Nucleus accumbens (tissue), 56 donors: ENCODE measurements around the gene AGXT.

Source experiments
- DNase-seq, 56 donors: peaks; one replicate each; lab custom pipeline; 2025; lab: John Stamatoyannopoulos, UW

Gene AGXT

DNA sequence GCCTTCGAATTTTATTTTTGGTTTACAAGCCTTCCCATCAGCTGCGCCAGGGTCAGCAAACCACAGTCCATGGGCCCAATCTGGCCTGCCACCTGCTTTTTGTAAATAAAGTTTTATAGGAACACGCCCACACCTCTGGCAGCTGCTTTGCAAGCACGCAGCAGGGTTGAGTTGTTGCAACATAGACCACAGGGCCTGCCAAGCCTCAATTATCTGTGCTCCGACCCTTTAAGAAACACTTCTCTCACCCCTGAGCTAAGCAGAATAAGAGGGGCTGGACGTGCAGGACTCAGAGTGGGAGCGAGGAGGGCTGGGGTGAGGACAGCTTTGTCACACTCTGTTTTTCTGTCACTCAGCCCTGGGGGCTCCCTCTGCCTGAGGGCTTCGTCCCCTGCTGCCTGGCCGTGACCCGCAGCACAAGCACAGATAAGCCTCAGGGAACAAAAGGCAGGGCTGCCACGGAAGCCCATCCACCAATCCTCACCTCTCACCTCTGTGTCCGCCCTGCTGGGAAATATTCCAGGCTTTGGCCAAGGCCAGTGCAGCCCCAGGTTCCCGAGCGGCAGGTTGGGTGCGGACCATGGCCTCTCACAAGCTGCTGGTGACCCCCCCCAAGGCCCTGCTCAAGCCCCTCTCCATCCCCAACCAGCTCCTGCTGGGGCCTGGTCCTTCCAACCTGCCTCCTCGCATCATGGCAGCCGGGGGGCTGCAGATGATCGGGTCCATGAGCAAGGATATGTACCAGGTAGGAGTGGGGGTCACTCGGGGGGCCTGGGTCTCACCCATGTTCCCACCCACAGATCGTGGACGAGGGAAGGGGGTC is at the start of gene AGXT:
Gene AGXT (plus strand): TSS at position 539 of the 823 bp plus-strand sequence. CDS start 42 bp downstream, at position 581.
- no peak for DNase-seq

DNA sequence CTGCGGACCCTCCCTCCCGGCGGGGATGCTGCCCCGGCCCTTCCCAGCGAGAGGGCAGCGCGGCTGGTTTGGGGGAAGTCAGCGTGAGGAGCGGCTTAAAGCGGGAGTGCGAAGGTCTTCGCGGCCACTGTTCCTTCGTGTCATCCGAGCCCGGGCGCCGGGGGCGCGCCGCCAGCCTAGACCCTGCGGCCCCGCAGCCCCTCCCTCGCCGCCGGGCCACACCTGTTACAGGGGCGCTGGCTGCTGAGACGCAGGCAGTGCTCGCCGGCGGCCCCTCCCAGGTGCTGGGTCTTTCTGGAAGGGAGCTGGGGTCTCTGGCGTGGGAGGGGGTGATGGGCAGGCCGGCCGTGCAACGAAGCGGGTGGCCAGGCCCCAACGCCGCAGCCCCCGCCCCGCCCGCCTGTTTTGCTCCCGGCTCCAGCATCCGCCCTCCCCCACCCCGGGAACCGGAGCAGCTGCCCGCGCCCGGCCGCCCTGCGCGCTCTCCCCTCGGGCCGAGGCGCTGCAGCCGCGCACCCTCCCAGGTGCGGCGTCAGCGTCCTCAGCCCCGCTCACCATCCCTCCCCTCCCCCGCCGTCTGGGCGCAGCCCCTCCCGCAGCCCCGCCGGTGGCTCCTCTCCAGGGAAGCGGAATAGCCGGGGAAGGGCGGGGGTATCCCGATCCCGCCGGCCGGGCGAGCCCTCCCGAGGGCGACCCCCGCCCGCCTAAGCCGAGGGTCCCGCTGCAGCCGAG is 49.3 kb upstream of the AGXT start:
- peak in 12 of 56 donors; percentile 43 to 74 (median 59) for DNase-seq

DNA sequence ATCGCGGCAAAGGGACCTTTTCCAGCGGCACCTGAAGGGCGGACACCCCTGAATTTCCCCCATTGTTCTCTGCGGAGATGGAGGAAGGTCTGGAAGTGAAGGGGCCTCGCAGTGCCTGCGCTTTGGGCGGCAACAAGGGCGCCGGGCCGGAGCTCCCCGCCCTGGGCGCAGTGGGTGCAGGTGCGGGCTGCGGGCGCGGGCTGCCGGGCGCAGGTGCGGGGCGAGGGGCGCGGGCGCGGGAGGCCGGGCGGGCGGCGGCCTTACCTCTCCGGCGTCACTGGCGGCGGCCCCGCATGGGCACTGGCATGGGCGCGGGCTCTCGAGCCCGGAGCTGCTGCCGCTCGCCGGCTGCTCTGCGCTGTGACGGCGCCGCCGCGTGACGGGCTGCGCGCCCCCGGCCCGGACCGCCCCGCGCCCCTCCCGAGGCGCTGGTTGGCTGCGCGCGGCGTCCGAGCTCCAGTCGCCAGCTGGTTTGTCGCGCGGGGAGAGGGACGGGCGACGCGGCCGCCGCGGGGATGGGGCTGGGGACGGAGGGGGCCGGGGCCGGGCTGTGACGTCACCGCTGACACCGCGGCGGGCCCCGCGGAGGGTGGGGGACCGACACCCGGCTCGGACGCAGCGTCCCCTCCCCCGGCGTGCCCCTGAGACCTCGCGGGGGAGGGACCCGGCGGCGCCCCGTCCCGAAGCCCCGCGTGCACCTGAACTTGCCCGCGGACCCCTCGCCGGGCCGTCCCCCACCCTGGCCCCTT is 48.6 kb upstream of the AGXT start, which contains the start of gene KIF1A:
Gene KIF1A (minus strand): TSS at position 362 of the 749 bp plus-strand sequence. CDS start 22,467 bp downstream, outside the sequence.
- DNase-seq, result peak in 54 of 56 donors; percentile 45 to 95 (median 88)

DNA sequence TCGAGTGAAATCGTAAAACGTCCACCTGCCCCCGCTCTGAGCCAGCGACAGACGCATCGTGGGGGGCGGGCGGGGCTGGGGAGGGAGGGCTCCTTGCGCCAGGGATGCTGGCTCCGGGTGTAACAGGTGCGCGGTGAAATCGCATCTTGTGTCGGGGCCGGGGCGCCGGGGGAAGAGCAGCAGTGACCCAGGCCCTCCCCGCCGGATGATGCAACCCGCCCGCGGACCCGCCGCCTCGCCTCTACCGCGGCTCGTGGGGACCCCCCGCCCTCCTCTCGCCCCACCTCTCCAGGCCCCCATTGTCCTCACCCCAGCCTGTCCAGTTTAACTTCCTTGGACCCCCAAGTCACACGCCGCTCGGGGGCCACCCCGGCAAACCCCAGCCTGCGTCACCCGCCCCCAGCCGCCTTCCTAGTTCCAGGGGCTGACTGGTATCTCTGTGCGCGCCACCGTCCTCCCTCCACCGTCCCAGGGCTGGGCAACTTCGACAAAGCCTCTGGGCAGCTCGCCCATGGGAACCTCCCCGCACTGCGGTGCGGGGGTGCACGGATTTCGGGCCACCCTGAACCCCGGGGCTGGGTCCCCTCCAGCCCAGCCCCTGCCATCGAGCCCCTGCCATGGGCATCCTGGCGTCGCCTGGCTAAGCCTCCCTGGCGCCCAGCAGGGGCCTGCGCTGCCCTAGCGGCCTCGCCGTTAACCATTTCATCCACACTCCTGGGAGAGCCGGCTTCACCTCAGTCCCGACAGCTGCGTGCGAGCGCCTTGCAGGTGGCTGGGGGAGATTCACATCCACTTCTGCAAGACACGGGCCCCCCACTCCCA is 47.8 kb upstream of the AGXT start:
- DNase-seq, result peak in 39 of 56 donors; percentile 29 to 81 (median 66)

DNA sequence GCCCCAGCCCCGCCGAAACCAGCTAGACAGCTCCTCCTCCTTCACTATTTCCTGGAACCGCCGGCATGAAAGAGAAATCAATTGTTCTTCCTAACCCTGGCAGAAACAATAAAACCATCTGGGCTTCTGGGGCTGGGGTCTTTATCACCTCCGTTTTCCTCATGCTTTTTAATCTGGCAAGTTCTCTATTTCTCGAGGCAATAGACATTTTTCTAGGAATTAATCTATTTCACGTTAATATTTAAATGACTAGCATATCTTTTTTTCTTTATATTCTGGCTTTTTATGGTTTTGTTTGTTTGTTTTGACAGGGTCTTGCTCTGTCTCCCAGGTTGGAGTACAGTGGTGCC is 47.2 kb upstream of the AGXT start:
- no peak for DNase-seq

DNA sequence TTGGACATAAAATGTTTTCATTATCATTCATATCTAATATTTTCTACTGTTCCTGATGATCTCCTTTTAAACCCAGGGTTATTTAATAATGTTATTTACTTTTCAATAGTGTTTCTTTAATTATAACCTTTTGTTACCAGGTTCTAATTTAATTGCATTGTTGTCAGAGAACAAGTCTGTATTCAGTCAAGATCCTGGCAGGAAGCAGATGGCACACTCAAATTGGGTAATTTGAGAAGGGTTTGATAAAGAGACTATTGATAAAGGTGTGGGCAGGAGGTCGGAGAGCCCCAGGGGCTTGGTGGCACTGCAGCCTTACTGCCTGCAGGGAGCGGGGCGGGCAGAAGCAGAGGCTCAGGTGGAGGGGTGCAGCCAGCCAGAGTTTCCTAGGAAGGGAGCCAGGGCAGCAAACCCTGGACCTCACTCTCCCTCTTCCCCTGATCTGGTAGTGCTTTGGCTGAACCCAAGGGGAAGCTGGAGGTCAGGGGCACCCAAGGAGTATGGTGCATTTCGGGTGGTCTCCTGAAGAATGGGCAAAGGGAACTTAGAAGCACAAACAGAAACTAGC is 46.3 kb upstream of the AGXT start:
- DNase-seq, result no peak

DNA sequence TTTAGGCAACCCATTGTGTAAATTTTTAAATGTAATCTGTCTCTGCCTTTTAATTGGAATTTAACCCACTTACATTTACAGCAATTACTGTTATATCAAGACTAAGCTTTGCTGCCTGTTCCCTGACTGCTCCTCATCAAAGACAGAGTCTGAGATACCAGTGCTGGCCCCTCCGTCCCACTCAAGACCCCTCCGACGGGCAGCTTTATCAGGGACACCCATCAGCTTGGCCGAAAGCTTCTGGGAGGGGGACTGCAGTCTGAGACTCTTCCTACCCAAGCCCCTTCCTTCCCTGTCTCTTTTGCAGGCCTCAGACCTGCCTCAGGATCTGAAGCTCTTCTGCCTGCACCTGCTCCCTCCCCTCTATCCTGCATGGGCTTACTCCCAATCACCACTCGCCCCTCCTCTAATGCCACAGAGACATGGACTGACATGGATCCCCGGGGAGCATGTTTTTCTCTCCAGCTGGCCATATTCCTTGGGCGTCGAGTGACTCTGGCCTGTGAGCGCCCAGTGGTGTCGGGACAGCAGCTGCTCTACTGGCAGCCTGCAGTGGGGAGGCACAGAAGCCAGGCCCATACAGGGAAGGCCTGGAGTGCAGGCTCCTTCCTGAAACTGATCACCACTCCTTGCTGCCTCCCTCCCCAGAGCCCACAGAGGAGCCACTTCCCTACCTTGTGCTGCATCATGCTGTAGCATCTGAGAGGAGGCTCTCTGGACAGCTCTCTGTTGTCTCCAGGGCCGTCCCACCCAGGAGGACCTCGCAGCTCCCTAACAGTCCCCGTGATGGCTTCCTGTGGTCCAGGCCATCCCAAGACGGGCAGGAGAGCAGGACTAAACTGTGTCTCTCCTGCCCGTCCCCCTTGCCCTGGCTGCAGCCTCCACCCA is 44.9 kb upstream of the AGXT start:
- DNase-seq, result no peak

DNA sequence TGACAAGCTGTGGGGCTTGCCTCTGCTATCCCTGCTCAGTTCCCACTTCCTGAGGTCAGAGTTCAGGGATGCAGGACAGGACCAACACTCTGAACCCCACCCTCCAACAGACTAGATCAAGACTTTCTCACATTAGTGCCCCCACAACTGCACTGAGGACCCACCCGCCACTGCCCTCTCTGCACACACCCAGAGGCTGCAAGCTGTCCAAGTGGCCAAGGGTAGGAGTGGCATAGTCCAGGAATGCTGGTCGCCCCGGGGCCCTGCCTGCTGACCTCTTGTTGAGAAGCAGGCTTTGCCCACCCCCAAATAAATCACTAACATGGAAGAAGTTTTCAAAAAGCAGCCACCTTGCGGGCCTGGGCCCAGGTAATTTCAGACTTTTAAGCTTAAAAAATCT is 43.1 kb upstream of the AGXT start:
- DNase-seq, result no peak

DNA sequence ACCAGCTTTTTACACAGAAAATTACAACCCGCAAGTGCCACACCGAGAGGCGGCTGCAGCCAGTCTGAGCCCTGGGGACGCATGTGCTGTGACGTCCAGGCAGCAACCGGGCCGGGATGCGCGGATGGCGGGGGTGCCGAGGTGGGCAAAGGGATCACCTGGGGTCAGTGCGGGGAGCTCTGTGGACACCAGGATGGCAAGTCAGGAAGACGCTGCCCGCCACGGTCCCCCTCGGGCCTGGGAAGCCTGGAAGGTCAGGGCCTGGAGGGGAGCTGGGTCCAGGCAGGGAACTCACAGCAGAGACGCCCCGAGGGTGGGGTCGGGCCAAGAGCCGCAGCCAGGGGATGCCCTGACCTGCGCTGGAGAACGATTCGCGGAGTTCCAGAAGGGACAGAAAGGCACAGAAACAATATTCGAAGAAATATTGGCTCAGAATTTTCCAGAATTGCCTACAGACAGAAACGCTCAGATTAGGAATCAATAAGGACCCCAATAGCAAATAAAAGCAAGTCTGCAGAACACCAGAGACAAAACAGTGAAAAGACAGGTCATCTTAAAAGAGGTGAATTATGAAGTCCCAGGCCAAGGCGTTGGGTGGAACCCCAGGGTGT is 36.9 kb upstream of the AGXT start:
- no peak for DNase-seq

DNA sequence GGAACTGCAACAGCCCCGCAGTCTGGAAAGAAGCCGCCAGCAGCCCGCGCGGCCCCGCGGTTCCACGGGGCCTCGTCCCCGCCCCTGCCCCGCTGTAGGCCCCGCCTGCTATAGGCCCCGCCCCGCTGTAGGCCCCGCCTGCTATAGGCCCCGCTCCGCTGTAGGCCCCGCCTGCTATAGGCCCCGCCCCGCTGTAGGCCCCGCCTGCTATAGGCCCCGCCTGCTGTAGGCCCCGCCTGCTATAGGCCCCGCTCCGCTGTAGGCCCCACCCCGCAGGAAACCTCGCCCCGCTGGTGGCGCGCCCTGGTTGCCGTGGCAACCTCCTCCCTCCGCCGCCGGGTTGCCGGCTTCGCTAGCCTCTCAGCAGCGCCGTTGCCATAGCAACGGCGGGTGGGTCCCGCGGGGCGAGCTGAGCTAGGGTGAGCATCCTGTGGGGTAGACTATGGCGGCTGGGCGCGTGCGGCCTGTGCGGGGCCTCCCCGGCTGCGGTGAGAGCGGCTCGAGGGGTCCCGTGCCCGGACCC is 36.4 kb upstream of the AGXT start:
- DNase-seq, result peak; percentile 48 to 99 (median 93)

DNA sequence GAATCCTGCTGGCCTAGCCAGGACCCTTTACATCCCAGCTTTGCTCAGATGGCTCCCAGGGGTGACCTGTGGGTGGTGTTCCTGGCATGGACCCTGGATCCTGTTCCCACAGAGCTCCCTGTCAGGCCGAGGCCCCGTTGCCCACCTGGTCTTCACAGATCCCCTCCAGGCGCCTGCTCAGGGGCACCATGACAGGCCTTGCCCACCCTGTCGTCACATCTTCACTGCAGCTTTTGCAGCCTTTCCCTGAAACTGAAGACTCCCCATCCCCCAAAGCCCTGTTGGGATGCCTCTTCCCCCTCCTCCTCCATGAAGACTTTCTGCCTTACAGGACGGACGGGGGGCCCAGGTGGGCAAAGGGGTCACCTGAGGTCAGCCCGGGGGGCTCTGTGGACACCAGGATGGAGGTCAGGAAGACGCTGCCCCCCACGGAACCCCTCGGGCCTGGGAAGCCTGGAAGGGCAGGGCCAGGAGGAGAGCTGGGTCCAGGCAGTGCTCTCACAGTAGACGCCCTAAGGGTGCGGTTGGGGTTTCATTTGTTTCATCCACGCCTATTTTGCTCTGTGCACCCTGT is 35.6 kb upstream of the AGXT start:
- peak in 1 of 56 donors; percentile 25 for DNase-seq

DNA sequence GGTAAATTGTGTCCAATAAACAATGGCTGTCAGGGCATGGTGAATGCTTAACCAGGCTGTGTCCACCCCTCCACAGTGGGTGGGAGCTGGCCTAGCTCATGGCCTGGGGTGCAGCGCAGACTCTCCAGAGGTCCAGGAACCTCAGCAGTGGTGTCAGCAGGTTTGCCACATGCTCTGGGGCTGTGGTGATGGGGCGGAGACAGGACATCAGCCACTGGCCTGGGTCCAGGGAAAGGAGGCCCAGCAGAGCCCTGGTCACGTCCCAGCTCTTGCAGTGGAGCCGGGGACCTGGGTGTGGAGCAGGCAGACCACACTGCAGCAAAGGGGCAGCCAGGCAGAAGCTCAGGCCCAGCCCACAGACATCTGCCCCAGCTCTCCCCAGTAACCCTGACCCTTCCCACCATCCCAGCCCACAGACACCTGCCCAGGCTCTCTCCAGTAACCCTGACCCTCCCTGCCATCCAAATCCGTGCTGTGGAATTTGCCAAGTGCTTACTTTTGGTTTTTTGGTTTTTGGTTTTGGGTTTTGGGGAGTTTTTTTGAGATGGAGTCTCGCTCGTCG is 34.8 kb upstream of the AGXT start:
- no peak for DNase-seq

DNA sequence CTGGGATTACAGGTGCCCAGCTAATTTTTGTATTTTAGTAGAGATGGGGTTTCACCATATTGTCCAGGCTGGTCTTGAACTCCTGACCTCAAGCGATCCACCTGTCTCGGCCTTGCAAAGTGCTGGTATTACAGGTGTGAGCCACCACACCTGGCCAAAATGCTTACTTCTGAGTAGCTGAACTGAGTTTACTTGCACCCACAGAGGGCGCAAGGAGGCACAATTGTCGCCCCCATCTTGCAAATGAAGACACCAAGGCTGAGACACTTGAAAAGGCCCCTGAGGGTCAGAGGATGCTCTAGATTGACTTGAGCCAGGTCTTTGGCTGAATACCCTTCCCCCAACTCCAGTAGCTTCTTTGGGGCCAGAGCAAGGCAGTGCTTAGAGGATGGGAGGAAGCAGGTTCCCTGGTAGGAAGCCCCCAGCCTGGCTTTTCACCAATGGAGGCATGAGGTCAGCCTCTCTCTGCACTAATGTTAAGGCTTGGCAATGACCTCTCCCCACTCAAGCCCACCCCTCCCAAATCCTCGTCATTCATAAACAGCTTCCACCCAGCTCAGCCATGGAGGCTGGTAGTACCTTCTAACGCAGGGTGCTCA is 34.1 kb upstream of the AGXT start:
- DNase-seq, result no peak

DNA sequence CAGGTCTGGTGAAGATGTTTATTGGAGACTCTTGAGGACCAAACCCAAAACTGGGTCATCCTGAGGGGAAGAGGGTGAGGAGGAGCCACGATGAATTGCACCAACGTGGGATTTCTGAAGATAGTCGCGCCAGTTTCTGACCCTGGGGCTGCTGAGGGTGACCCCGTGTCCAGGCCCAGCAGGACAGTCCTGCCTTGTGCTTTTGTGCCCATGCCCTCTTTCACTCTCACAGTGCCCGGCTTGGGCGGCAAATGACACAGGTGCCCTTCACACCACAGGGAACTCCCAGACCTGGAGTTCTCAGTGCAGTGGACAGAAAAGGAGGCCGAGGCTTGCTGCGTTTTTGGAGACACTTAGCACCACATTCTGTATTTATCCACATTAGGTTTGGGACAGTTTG is 33.1 kb upstream of the AGXT start:
- no peak for DNase-seq

DNA sequence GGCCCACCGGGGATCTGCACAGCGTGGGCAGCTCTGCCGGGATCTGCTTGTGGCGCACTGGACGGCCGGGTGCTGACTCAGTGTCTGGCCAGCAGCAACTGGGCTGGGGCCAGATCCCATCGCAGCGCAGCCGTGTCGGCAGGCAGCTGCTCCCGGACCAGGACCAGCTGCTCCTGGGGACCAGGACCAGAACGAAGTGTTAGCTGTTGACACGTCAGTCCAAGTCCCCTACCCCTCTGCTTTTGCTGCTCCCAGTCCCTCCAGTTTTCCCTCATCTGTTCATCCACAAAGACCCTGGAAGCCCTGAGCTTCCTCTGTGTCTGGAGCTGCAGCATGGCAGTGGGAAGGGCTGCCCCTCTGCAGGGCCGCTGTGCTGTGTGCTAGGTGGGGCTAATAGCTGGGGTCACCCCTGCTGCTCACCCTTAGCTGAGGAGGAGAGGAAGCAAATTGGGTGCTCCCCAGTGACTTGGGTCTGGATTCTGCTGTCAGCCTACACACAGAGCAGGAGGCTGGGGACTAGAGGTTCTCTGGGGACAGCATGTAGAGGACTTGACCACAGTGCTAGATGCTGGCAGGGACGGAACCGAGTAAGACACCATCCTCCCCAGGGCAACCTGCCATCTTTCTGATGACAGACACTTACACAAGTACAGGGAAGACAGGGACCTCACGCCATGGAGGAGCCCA is 31.7 kb upstream of the AGXT start:
- DNase-seq, result peak in 38 of 56 donors; percentile 9 to 73 (median 36)

DNA sequence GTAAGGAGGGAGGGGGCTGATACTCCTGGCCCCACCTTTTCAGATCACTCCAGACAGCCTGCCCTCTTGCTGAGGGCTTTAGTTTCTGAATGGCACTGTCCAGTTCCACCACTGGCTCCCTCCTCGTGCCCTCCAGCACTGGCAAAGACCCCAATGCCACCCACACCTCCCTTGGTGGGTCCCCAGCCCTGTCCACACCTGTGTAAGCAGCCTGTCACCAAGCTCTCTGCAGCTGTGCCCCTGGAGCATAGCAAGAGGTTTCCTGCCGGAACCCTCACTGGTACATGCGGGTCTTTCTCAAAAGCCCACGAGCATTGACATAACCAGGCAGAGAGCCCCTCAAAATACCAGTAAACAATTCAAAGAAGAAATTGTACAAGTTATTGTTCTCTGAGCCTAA is 31.0 kb upstream of the AGXT start:
- DNase-seq, result no peak
